GM11168 (cell line): ENCODE data around the gene AUTS2.

ENCODE experiments used
- in situ Hi-C: fragments of 300-500 bp; cut with MboI; formaldehyde crosslinking; loops from one replicate; pipeline ENCODE4 v1.12.0; 2022; ENCODE audit warnings: low sequenced_read_pairs; ENCODE audit not compliant: unreplicated experiment

Gene AUTS2

DNA sequence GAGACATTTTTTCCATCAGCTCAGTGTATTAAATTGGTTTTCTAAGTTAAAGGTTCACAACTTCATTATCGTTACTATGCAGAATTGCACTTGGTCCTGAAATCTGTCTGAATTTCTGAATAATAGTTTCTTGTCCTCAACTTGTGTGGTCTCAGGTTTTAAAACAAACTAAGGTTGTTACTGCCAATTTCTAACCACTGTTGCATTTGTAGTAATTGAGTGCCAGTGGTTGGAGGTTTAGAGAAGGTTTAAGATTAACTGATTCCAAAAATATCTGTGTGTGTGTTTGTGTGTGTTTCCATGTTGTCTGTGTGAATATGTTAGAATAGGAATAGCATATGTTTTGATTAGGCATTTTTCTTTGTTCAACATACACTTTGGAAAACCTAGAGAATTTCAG is 395.9 kb downstream of the AUTS2 start:
- in situ Hi-C loops = no loop called here

DNA sequence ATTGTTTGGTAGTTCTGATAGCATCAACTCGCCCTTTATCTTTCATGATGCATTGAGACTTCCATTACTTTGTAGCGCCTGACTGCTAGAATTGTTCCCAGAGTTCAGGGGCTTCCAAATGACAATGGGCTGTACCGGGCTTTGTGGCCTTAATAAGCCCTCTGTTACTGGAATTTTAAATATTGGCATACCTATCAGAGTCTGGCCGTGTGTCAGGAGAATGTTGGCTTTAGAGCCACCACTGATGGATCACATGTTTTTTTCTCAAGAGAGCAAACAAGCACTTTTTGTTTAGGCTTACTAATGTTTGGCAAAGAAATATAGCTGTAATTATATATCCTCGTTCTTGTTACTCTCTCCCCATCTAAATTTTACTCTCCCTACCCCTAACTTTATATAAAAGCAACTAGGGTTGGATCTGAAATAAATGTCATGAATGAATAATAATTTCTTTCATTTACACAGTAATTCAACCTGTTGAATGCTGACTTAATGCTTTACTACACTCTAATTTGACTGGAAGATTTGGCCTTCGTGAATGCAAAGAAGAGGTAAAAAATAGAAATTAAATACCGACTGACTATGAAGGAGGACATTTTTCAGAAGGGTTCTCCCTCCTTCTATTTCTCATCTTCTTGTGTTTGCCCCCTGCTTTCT is 396.7 kb downstream of the AUTS2 start:
- in situ Hi-C loops = no loop called here

DNA sequence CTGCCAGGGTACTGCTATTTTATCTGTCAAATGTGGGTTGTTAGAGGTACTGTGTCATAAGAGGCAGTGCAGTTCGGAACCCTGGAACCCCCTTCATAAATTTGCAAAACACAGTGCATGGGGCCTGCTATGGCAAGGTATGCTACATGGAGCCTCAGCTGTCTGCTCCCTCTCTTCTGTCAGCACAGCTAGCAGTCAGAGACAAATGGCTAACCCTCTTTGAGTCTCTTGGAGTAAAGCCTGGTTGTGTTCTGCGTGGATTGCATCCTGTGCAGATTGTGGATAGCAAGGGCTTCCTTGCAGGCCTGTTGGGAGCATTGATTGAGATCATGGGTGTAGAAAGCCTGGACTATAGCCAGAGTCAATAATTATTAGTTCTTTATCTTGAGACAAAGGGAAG is 397.8 kb downstream of the AUTS2 start:
- in situ Hi-C loops = no loop called here

DNA sequence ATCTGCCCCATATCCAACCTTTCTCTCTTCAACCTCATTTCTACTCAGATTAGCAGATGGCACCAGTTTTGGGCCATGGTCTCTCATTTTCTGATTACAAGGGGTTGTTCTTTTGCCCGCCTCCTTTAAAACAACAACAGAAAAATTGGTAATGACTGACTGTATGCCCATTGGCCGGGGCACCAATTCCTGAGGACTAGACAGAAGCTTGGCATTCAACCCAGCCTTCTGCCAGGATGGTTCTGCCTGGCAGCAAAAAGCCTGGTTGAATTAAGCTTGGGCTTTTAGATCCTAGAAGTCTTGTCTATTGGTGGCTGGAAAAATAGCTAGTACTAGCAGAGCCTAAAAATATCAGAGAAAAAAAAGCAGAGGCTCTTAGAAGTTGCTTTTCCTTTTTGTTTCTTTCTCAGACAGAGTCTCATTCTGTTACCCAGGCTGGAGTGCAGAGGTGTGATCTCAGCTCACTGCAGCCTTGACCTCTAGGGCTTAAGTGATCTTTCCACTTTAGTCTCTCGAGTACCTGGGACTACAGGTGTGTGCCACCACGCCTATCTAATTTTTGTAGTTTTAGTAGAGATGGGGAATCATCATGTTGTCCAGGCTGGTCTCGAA is 402.6 kb downstream of the AUTS2 start:
- in situ Hi-C loops = no loop called here

DNA sequence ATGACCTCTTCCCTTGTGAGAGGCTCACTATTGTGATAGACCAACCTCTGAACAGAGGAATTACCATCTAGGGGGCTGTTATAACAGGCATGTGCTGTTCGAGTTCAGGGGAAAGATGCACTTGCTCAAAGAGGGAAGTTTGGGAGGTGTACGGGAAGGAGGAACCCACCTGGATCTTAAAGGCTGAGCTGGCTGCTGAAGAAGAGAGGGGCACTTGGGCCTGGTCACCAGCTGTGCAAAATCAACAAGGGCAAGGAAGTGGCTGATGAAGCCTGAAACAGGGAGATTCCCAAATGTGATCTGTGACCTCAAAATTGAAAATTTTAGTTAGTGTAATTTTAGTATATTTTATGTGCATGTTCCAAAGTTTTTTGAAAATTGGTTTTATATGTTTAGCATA is 407.2 kb downstream of the AUTS2 start:
- in situ Hi-C loops = no loop called here

DNA sequence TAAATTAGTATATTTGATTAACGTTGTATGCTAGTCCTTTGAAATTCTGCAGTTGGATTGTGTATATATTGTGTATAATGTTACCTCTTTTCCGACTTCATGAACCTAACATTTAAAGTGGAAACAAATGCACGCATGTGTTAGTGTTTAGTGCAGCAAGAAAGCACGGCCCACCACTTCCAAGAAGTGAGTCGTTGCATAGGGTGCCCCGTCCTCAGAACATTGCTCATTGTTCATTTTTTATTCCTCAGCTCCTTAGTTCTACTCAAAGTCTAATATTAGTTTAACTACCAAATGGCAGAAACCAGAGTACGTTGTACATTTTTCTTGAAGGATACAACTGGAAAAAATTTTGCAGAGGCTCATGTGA is 407.6 kb downstream of the AUTS2 start:
- in situ Hi-C loops = no loop called here

DNA sequence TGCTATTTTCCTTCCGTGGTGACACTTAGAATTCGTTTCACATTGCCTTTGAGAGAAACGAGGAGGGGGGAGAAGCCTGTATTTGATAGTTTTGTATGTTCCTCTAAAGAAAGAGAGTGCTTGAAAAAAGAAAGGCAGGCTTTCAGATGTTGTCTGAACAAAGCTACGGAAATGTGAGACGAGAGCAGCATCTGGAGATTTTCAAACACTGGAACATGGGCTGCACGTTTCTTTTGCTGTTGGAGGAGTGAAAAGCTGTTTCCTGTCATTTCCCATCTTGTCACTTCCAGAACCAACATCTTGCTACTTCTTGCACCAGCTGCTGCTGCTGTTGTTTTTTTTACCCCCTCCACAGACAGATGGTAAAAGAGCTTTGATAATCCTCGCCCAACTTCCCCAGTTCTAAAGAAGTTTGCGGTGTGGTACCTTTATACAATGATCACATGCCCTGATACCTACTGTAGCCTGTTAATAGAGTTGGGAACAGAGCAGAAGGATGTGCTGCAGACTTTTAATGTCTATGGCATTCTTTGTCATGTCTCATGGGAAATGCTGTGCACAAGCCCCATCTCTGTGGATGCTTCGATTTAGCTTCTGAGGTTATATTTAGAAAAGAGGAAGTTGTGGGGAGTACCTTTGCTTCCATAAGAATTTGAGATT is 408.1 kb downstream of the AUTS2 start:
- in situ Hi-C loops = no loop called here

DNA sequence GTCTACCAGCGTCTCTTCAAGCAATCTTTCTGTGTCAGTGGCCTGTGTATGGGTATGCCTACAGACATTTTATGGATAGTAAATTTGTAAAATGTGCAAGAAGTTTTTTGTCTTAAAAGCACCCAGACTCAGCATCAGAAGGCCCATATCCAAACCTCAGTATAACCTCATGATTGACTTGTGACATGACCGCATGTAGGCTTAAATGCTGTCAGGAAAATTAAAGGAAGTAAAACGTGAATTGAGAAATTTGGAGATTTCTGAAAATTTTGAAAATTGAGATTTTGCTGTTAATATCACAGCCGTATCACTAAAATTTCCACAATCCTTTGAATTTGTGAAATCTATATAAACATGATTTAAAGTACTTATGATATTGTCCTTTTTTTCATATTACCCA is 410.2 kb downstream of the AUTS2 start:
- in situ Hi-C loops = no loop called here

DNA sequence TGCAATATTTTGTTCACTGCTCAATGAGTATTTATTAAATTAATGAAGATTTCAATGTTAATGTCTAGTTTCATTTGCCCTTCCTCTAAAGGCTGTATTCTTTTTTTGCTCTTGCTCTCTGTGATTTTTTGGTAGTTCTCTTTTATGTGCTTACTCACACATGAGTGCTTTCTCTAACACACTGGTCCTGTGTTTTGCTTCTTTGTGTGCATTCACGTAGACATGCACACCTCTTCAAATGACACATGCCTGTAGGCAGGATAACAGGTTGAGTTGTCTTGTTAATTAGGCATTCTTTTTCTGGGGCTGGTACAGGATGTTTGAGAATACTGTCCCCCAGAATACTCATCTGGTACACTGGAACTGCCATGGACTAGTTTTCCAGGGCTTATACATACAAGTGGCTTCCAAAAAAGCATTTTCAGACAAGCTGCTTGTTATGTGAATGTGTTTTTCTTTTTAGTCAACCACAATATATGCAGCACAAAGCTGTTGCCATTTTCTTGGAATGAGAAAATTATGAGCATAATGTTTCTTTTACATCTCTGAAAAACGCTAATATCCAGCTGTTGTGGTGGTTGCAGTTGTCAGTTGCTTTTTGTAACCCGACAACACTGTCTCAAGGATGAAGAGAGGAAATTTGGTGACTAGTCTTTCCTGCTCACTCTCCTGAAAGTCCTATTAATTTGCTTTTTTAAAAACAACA is 416.4 kb downstream of the AUTS2 start:
- in situ Hi-C loops = no loop called here

DNA sequence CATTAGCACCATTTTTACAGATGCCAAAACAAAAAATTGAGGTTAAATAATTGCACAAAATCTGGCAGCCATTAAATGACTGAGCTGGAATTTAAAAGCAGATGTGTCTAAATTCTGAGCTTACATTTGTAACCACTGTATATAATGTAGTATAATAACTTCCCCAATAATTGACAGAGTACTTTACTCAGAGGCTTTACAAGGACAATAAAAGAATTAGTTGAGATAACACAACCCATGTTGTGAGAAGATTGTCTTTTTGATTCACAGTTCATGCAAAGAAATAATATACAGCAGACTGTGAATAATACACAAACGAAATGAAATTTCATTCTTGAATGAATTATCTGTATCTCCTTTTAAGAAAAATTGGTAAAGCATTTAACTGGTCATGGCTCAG is 417.1 kb downstream of the AUTS2 start:
- in situ Hi-C loops = no loop called here

DNA sequence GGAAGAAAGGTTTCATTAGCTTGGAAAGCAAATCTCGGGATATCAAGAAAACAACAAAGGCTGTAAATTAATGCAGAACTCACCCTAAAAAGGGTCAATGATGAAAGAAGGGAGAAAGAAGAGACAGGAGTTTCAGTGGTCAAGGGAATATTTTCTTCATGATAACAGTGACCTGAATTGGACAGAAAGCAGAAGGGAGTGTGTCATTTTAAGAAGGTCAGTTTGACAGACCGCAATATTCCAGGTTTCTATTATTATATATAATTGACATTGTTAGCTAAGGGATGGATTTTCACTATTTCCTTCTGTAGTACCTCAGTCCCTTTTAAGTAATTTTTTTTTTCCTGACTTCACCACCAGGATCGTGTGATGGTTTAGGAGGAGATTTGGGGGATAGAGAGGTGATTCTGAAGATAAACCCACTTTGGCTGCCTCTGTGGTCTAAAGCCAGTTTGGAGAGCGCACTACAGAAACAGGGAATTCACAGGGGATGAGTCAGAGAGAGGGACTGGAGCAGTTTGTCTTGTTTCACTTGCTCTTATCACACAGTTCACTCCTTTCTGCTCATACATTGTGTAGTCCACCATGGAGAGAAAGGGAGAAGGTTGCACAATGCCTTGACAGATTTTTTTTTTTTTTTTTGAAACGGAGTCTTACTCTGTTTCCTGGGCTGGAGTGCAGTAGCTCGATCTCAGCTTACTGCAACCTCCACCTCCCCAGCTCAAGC is 417.9 kb downstream of the AUTS2 start:
- in situ Hi-C loops = no loop called here

DNA sequence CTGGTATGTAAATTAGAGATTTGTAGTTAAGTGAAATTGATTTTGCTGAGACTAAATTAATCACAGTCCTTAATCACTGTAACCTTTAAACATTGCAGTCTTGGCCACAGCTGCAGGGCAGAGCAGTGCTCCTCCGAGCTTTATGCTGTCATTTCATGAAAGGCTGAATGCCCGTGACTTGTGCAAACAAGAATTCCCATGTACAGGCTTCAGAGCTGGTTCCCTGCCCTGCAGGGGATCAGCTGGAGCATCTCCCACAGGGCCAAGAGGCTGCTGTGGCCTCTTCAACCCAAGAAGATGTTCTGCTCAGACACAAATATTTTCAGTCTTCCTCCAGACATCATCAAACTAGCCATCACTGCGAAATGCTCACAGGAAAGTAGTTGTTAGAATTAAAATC is 419.1 kb downstream of the AUTS2 start:
- in situ Hi-C loops = no loop called here

DNA sequence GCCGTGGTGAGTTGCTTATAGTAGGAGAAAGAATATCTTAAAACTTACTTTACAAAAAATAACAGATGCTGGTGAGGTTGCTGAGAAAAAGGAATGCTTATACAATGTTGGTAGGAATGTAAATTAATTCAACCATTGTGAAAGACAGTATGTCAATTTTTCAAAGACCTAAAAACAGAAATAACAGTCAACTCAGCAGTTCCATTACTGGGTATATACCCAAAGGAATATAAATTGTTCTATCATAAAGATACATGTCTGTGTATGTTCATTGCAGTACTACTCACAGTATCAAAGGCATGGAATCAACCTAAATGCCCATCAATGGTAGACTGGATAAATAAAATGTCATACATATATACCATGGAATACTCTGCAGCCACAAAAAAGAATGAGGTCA is 420.4 kb downstream of the AUTS2 start:
- in situ Hi-C loops = no loop called here

DNA sequence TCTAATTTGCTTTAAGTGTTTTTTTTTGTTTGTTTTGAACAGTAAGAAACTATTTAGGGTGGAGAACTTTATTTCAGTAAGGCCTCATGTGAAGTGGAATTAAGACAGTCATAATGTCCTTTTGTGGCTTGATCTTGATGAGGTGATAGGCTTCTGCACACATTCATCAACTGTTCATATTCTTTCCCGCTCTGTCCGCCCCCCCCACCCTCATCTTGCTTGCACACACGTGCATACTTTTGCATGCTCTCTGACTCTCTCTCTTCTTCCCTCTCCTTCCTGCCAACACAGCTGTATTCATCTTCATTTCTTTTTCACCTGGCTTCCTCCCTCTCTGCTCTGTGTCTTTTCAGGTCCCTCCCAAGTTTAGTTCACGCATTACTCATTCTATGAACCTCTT is 429.6 kb downstream of the AUTS2 start:
- in situ Hi-C loops = no loop called here

DNA sequence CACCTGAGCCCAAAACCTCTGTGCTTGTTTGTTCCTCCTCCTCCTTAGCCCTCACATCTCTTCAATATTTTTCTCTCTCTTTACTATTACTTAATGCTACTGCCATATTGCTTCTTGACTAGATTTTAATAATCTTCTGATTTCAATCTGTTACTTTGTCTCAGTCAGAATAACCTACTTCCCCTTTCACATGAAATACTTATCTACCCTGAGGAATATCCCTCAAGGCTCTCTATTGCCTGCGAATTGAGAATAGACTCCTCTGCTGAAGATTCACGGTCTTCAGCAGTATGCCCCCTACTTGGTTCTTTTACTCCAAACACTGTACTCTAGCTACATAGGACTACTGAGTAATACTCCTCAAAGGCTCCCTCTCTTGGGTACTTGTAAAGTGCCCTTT is 430.3 kb downstream of the AUTS2 start:
- in situ Hi-C loops = no loop called here

DNA sequence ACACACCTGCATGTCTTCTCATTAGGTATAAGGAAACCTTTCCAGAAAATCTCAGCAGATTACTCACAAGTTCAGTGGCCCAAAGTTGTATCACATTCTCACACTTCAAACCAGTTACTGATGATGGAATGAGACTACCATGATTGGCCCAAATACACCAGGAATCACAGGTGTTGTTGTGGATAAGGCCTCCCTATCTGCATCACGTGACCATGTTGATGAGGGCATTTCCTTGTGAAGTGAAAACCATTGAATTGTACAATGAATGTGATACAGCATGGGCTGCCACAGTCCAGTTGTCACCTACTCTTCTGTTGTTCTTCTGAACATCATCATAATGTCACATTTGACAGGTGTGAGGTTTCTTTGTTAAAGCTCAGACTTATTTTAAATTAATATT is 431.7 kb downstream of the AUTS2 start:
- in situ Hi-C loops = no loop called here

DNA sequence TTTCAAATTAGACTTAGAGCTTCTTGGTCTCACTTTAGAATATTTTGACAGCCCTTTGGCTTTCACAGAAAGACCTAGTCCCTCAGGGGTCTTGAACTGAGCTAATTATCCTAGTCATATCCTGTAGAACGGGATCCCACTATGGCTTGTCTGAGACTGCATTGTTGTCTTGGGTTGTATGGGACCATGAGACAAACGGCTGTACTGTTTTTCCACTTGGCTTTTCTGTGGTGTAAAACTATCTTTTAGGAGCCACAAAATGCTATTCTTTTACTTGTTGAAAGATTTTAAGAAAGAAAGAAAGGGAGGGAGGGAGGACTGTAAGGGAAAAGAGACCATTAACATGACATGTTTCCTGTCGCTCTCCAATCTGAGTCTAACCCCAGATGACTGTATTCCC is 432.5 kb downstream of the AUTS2 start:
- in situ Hi-C loops = no loop called here

DNA sequence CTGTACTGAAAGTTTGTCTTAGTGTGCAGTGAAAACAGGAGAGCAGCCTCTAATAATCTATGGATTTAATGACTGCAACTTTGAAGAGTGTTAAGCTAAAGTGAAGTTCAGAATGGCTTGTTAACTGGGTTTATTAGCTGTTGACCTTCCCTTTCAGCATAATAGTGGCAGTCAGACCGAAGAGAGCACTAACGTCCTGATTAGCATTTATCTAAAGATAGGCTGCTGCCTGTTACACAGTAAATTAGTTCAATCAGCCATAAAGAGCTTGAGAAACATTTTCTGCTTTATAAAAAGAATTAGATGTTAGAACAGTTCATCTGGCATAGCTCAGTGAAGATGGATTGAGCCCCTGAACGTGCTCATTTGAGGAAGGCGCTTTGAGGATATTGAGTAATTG is 433.0 kb downstream of the AUTS2 start:
- in situ Hi-C loops = no loop called here

DNA sequence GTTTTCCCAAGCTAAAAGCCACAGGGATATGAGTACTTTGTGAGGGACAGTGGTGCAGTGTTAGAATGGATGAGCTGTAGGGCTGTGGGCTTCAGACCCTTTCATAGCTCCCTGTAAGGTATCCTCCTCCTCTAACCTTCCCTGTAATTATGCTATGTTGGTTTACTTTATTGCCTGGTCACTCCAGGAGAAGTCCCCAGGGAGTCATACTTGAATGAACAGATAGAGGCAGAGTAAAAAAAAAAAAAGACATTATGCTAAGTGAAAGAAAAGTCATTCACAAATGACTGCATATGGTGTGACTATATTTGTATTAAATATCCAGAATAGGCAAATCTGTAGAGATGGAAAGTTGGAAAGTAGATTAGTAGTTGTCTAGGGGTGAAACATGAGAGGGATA is 434.4 kb downstream of the AUTS2 start:
- in situ Hi-C loops = no loop called here

DNA sequence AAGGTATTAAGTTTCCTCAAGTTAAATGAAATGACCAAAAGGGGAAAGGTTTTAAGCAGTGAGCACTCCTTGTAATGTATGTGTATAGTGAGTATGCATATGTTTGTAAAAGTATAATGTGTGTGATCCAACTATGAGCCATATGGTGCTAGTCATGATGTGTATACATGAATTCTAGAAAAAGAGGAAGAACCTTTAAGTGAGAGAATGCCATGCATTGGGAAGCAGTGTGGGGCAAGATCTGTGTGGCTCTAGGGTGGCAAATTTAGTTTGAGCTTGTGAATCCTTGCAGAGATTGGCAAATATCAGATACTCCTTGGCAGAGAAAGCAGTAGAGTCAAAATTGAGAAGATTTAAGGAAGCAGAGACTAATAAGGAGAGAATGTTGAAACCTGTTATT is 435.0 kb downstream of the AUTS2 start:
- in situ Hi-C loops = no loop called here

DNA sequence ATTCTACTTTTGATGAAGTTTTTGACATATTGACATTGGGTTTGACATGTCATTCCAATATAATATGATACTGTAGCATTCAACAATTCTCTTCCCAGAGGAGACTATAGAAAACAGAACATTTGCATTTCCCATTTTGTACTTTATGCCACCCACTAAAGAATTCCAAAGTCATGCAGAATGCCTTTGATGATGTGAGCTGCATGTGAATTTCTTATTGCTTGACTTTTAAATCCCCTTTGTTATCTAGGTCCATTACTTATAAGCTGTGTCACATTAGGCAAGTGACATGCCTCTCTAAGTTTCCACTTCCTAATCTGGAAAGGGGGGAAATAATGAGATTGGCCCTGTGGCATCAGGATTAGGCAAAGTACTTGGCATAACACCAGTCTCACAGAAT is 436.7 kb downstream of the AUTS2 start:
- in situ Hi-C loops = no loop called here
